WERI-Rb-1 (cell line): ENCODE data around the gene MRPS18A.

Experiments
- DNase-seq: peaks from one replicate; pipeline ENCODE4 v3.0.0-alpha.2; 2020
- H3K27ac ChIP-seq: fragments of 250-450 bp; sonication (Bioruptor Pico); 2 replicates; pipeline ENCODE4 v1.5.1; 2020; ENCODE audit warnings: mild to moderate bottlenecking, moderate library complexity
- H3K27me3 ChIP-seq: fragments of 250-450 bp; sonication (Bioruptor Pico); 2 replicates; pipeline ENCODE4 v1.5.1; 2021; ENCODE audit warnings: mild to moderate bottlenecking, low read depth, moderate library complexity; ENCODE audit not compliant: insufficient read depth, severe bottlenecking
- H3K36me3 ChIP-seq: fragments of 250-450 bp; sonication (Bioruptor Pico); 2 replicates; pipeline ENCODE4 v1.5.1; 2020; ENCODE audit warnings: mild to moderate bottlenecking, moderate library complexity
- H3K4me3 ChIP-seq: 2 replicates; pipeline ENCODE4 v1.5.1; 2011; ENCODE audit warnings: low read depth, mild to moderate bottlenecking, control low read depth, low read length
- H3K9me3 ChIP-seq: fragments of 250-450 bp; sonication (Bioruptor Pico); 2 replicates; pipeline ENCODE4 v1.5.1; 2021; ENCODE audit warnings: mild to moderate bottlenecking, moderate library complexity; ENCODE audit not compliant: severe bottlenecking
- TF ChIP-seq, protein P1 (sequence below): IDR thresholded peaks from 2 replicates; pipeline ENCODE4 v1.5.1; 2011; ENCODE audit warnings: low read depth, mild to moderate bottlenecking, control low read depth, inconsistent platforms, low read length

MRPS18A gene

DNA sequence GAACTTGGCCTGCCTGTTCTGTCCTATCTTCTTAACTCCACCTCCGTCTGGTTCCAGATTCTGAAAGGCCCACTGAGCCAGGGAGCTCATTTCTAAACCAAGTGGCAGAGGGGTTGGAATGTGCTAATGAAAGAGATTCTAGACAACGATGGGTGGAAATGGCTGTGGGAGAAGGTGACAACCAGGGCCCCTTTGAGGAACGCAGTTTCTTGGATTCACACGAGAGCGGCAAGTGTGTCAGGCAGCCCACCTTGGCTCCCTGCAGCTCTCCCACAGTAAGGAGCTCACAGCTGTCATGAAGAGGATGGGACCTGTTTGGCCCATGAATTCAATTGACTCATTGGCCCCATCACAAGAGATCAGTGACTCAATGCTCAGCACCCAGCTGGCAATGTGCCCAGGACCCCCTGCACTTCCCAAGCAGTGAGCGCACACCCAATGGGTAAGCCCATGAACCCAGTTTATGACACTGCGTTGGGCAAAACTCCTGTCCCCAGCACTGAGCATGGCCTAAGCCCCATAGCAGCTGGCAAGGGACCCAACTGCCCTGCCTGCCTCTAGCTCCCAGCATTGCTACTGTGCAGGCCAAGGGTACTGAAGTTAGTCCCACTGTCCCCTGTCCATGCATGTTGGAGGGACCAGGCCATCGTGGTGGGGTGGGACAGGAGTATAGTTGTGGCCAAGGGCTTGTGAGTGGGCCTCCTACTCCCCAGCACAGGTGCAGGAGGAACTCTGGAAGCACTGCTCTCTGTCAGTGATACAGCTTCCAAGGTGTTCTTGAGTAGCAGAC lies 16.4 kb downstream of the MRPS18A start:
- H3K27me3 ChIP-seq, result no peaks in the 10 kb centered on the region
- H3K9me3 ChIP-seq, result no peaks in the 10 kb centered on the region
- no peak for DNase-seq
- H3K27ac ChIP-seq, result peak overlapping the region; percentile 33; the same call in 1 of the 2 replicates
- H3K4me3 ChIP-seq, result no peak overlapping the region
- TF ChIP-seq, protein P1, sequence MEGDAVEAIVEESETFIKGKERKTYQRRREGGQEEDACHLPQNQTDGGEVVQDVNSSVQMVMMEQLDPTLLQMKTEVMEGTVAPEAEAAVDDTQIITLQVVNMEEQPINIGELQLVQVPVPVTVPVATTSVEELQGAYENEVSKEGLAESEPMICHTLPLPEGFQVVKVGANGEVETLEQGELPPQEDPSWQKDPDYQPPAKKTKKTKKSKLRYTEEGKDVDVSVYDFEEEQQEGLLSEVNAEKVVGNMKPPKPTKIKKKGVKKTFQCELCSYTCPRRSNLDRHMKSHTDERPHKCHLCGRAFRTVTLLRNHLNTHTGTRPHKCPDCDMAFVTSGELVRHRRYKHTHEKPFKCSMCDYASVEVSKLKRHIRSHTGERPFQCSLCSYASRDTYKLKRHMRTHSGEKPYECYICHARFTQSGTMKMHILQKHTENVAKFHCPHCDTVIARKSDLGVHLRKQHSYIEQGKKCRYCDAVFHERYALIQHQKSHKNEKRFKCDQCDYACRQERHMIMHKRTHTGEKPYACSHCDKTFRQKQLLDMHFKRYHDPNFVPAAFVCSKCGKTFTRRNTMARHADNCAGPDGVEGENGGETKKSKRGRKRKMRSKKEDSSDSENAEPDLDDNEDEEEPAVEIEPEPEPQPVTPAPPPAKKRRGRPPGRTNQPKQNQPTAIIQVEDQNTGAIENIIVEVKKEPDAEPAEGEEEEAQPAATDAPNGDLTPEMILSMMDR, result no peak
- peaks cover 64% of the 10 kb centered on the region for H3K36me3 ChIP-seq

DNA sequence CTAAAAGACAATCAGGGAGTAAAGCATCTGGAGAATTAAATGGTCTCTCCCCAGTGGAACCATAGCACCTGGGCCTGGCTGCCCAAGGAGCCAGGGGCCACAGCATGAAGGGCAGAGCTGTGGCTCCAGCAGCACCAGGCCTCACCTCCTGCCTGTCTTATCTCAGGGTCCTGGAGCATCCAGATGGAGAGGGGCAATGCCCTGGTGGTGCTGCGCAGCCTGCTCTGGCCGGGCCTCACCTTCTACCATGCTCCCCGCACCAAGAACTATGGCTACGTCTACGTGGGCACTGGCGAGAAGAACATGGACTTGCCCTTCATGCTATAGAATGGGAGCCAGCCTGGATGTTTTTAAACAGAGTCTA lies 17.0 kb downstream of the MRPS18A start:
- no peak for DNase-seq
- Histone ChIP-seq H3K9me3 (no peaks in the 10 kb centered on the region), H3K4me3 (no peak overlapping the region), H3K36me3 (peaks cover 58% of the 10 kb centered on the region), H3K27me3 (no peaks in the 10 kb centered on the region), H3K27ac (no peak overlapping the region)
- TF ChIP-seq, protein P1, result no peak

DNA sequence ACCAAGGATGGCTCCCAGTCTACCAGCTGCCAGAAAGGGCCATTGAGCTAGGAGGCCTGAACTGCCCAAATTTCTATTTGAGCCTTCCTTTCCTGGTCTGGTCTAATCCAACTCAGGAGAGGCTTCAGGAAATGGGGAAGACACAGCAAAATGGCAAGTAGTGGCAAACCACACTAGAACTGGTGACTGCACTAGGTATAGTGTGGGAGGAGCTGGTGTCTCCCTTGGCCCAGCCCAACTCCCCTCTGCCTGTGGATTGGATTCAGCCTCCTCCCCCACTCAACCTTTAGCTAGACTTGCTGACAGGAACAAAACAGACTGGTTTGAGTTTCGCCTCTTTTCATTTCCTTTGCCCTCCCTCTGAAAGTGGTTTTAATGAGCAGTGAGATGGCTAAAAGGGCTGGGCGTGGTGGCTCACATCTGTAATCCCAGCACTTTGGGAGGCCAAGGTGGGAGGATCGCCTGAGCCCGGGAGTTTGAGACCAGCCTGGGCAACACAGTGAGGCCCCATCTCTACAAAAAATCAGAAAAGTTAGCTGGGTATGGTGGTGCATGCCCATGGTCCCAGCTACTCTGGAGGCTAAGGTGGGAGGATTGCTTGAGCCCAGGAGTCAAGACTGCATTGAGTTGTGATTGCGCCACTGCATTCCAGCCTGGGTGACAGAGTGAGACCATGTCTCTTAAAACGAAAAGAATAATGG lies 17.5 kb downstream of the MRPS18A start:
- TF ChIP-seq, protein P1, result no peak
- Histone ChIP-seq H3K36me3 (peaks cover 53% of the 10 kb centered on the region), H3K27me3 (no peaks in the 10 kb centered on the region), H3K4me3 (no peak overlapping the region), H3K9me3 (no peaks in the 10 kb centered on the region), H3K27ac (no peak overlapping the region)
- no peak for DNase-seq

DNA sequence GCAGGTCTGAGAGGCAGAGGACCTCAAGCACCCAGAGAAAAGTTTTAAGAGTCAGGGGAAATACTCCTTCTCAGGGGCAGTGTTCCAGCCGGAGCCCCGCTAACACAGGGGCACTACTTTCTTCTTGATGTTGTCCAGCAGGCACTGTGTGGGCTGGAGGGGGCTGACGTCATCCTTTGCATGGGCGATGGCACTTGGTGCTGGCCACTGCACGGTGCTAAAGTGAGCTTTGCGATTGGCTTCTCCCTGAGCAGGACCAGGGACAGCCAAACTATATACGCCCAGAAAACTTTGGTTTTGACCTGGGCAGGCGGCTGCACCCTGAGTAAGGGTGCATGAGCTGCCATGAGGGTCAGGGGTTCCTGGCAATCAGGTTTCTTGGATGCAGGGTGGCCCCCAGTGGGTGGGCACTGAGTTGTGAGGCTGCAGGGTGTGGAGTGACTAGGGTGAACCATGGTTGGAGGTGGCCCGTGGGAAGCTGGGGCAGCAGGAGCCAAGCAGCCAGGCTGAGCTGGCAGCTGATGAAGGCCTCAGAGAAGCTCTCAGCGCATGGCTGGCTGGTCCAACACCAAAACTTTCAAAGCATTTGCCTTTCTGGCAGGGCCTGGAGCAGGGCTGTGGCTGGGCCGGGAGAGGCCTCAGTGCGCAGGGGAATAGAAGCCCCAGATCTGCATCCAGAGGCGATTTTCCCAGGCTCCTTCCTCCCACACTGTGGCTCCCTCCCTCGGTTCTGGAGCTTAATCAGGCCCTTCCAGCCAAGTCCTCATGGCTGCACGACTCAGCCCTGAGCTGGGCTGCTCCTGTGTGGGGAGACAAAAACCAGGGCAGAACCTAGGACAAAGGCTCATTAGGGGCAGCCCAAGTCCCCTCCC lies 18.3 kb downstream of the MRPS18A start:
- DNase-seq, result no peak
- Histone ChIP-seq H3K27me3 (no peaks in the 10 kb centered on the region), H3K9me3 (no peaks in the 10 kb centered on the region), H3K36me3 (peaks cover 45% of the 10 kb centered on the region), H3K4me3 (no peak overlapping the region), H3K27ac (peak overlapping the region; percentile 4; the same call in 1 of the 2 replicates)
- TF ChIP-seq, protein P1, result no peak

DNA sequence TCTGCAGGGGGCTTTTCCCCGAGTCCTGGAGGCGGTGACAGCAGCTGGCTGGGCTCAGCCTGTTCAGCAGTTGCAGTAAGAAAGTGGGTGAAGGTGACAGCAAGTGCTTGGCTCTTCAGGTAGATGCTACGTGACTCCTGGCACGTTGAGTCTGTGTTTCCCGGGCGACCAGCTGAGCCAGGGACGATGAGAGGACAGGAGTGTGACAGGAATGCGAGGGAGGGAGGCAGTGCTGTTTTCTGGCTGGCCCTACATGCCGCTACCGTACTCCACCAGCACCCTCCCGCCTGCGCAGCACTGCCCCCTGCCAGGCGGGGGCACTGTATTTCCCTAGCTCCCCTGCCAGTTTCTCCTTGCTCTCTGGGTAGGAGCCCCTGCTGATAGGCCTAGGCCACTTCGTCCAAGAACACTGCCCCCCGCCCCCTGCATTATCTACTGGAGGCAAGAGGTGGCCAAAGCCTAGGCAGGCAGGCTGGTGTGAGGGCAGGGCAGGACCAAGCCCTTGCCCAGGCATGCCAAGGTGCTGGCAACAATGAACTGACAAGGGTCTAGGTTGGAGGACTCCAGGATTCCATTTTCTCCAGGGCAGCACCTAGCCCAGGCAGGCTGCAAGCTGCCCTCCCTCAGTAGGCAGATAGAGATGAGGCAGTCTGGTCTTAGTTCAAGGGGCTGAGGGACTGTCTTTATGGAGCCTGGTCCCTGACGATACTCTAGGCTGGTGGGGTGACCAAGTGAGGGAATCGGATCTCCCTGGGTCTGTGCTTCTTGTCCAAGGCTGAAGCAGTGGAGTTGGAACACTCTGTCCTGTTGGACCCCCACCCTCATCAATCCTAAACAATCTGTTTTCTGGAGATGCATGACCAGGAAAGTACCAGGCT lies 19.2 kb downstream of the MRPS18A start:
- peak overlapping the region; percentile 4 for H3K27ac ChIP-seq
- TF ChIP-seq, protein P1, result peak; percentile 95
- peaks cover 36% of the 10 kb centered on the region for H3K36me3 ChIP-seq
- no peaks in the 10 kb centered on the region for H3K9me3 ChIP-seq
- peak overlapping the region; percentile 41 for H3K4me3 ChIP-seq
- no peaks in the 10 kb centered on the region for H3K27me3 ChIP-seq
- DNase-seq, result peak; percentile 87
